ENCODE results near the gene OR5W2. TPM values are rescaled to one million over a fixed set of nuclear protein-coding genes. Genes with fewer than 3 reads are reported as not detected.

Gene OR5W2
- total and polyA plus RNA-seq, 2 donors (not counting 3 experiments of a cell fraction or from before 2014, with no cell fraction given) = not detected

DNA sequence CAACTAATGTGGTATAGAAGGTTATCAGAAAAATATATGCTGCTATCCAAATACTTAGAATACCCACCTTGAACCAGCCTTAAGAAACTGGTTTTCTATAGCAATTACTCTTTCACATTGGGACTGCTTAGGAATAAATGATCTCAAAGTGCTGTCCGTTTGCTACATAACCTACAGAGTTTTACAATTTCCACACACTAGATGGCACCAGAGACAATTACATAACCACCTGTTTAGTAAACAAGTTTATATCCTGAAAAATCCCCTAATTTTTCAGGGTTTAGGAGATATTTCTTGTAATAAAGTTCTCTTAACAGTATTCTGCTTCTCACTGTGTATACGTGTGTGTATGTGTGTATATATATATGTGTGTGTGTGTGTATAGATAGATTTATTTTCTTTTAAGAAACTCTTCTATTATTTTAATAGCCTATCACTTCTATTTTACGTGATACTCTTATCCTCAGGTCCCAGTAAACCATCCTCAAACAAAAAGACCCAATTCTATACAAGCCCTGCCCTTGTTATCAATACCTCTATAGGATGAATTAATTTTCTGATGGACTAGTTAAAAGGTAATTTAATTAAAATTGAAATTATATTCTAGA is 28.5 kb upstream of the OR5W2 start:
- H3K4me3 ChIP-seq (replicated peaks in 1 of 3; ENCODE audit: insufficient read depth in 1 of 3, low read depth in 1 of 3, low read length in 3 of 3) = no peak overlapping the region
- H3K4me2 ChIP-seq (ENCODE audit: insufficient read depth, low read length) = no peak overlapping the region
- TF ChIP-seq JUN (IDR thresholded peaks at IDR 0.05; ENCODE audit: borderline replicate concordance, insufficient read depth, insufficient read length, low read depth) (no peak), FOS (IDR thresholded peaks at IDR 0.05; ENCODE audit: borderline replicate concordance, insufficient read depth, low read length) (no peak), POLR2AphosphoS5 (IDR thresholded peaks at IDR 0.05; ENCODE audit: insufficient read depth, low read depth, low read length) (no peak), POLR2A (IDR thresholded peaks at IDR 0.05; ENCODE audit: low read depth, low read length) (no peak), GATA2 (IDR thresholded peaks at IDR 0.05; ENCODE audit: insufficient read depth, insufficient read length, low read depth, low read length) (no peak), MYC (IDR thresholded peaks at IDR 0.05; ENCODE audit: low read depth, low read length) (no peak), EZH2 (IDR thresholded peaks at IDR 0.05; ENCODE audit: borderline replicate concordance, low read depth, low read length, severe bottlenecking) (no peak)
- TF ChIP-seq, protein P1, sequence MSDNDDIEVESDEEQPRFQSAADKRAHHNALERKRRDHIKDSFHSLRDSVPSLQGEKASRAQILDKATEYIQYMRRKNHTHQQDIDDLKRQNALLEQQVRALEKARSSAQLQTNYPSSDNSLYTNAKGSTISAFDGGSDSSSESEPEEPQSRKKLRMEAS (IDR thresholded peaks at IDR 0.05; ENCODE audit: insufficient read depth, insufficient read length) = no peak
- TF ChIP-seq, protein P2, sequence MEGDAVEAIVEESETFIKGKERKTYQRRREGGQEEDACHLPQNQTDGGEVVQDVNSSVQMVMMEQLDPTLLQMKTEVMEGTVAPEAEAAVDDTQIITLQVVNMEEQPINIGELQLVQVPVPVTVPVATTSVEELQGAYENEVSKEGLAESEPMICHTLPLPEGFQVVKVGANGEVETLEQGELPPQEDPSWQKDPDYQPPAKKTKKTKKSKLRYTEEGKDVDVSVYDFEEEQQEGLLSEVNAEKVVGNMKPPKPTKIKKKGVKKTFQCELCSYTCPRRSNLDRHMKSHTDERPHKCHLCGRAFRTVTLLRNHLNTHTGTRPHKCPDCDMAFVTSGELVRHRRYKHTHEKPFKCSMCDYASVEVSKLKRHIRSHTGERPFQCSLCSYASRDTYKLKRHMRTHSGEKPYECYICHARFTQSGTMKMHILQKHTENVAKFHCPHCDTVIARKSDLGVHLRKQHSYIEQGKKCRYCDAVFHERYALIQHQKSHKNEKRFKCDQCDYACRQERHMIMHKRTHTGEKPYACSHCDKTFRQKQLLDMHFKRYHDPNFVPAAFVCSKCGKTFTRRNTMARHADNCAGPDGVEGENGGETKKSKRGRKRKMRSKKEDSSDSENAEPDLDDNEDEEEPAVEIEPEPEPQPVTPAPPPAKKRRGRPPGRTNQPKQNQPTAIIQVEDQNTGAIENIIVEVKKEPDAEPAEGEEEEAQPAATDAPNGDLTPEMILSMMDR (IDR thresholded peaks at IDR 0.05; ENCODE audit: extremely low read depth in 1 of 2, insufficient read depth in 1 of 2, low read depth in 1 of 2, low read length in 2 of 2) = no peak
- no peak overlapping the region for H3K9ac ChIP-seq (replicated peaks; ENCODE audit: extremely low read depth, insufficient read depth, low read length)
- ChIA-PET CTCF (no interaction called here), POLR2A (no interaction called here)
- DNase-seq (ENCODE audit: low read depth, low spot score) (peak; percentile 10), FAIRE-seq (no peak)
- H3K4me1 ChIP-seq (ENCODE audit: control insufficient read depth, extremely low read depth, insufficient read depth, low read length) = no peaks in the 10 kb centered on the region
- intact Hi-C loops (cut with micrococcal nuclease) (loop anchor here (2.0 kb wide), 1 partner anchor 840 kb away; no protein-coding TSS in a partner anchor), dilution Hi-C loops (cut with MboI; ENCODE audit: extremely low pct_ligation_motif_present, low sequenced_read_pairs) (no loop called here)
- no TSS peak for BruUV-seq (replicated peaks)
- H3K79me2 ChIP-seq (ENCODE audit: control insufficient read depth, insufficient read depth, low read length) = no peaks in the 10 kb centered on the region
- H4K20me1 ChIP-seq (replicated peaks; ENCODE audit: control insufficient read depth, extremely low read depth, insufficient read depth, low read length) = no peaks in the 10 kb centered on the region
- no peak overlapping the region for H2AFZ ChIP-seq (ENCODE audit: low read depth, low read length)
- H3K27ac ChIP-seq (ENCODE audit: insufficient read depth, low read depth, low read length) = no peak overlapping the region
- H3K9me1 ChIP-seq (replicated peaks; ENCODE audit: control insufficient read depth, extremely low read depth, insufficient read depth, low read length) = no peaks in the 10 kb centered on the region
- H3K36me3 ChIP-seq (ENCODE audit: control insufficient read depth in 2 of 2, extremely low read depth in 1 of 2, insufficient read depth in 2 of 2, low read length in 2 of 2) = no peaks in the 10 kb centered on the region
- H3K27me3 ChIP-seq (ENCODE audit: control insufficient read depth in 2 of 2, insufficient read depth in 2 of 2, low read length in 2 of 2) = no peaks in the 10 kb centered on the region
- no peaks in the 10 kb centered on the region for H3K9me3 ChIP-seq (replicated peaks; ENCODE audit: control insufficient read depth, insufficient read depth, low read length)

Measured in endothelial cell of umbilical vein (primary cell).